ENCODE data around the gene ADAM12. TPM values are rescaled to one million over a fixed set of nuclear protein-coding genes. Genes with fewer than 3 reads are reported as not detected.

ADAM12 gene
- total RNA-seq, 1 donor from 2014 or later, result 8.0 TPM

DNA sequence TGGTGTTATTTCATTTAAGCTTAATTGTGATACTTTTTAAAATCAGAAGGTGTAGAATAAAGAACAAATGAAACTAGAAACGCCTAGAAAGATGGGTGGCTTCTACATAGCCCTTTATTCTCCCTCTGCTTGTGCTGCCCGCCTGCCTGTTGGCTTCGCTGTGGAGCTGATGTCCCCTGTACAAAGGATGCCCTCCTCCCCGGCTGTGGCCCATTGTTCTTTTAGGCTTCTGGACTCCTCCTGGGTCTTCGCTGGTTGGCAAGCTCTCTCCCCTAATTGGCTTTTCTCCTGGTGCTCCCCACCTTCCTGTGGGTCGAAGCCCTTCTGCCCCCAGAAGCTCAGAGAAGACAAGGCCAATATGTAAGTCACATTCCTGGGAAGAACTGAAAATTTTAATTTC is 393.7 kb downstream of the ADAM12 start:
- Mint-ChIP-seq H3K27ac (no peak overlapping the region), H3K4me3 (no peak overlapping the region), H3K9me3 (peaks cover 3% of the 10 kb centered on the region), H3K4me1 (peaks cover 6% of the 10 kb centered on the region), H3K36me3 (peaks cover 2% of the 10 kb centered on the region), H3K27me3 (ENCODE audit: insufficient read depth, low read depth) (peaks cover 2% of the 10 kb centered on the region)
- TF ChIP-seq EZH2 (IDR thresholded peaks at IDR 0.05) (no peak), EZH2phosphoT487 (IDR thresholded peaks at IDR 0.05) (no peak)
- TF ChIP-seq, protein P1, sequence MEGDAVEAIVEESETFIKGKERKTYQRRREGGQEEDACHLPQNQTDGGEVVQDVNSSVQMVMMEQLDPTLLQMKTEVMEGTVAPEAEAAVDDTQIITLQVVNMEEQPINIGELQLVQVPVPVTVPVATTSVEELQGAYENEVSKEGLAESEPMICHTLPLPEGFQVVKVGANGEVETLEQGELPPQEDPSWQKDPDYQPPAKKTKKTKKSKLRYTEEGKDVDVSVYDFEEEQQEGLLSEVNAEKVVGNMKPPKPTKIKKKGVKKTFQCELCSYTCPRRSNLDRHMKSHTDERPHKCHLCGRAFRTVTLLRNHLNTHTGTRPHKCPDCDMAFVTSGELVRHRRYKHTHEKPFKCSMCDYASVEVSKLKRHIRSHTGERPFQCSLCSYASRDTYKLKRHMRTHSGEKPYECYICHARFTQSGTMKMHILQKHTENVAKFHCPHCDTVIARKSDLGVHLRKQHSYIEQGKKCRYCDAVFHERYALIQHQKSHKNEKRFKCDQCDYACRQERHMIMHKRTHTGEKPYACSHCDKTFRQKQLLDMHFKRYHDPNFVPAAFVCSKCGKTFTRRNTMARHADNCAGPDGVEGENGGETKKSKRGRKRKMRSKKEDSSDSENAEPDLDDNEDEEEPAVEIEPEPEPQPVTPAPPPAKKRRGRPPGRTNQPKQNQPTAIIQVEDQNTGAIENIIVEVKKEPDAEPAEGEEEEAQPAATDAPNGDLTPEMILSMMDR (IDR thresholded peaks at IDR 0.05), result no peak
- Histone ChIP-seq H4K20me1 (ENCODE audit: low read depth) (no peaks in the 10 kb centered on the region), H3K4me1 (peaks cover 22% of the 10 kb centered on the region), H3K4me2 (no peak overlapping the region), H3F3A (ENCODE audit: low read depth) (peaks cover 12% of the 10 kb centered on the region), H3K79me2 (ENCODE audit: low read depth) (no peaks in the 10 kb centered on the region), H3K4me3 (no peak overlapping the region), H3K27ac (no peak overlapping the region), H3K36me3 (no peaks in the 10 kb centered on the region), H3K27me3 (no peaks in the 10 kb centered on the region), H3K9ac (no peak overlapping the region), H3K9me3 (ENCODE audit: low read depth) (no peaks in the 10 kb centered on the region), H2AFZ (replicated peaks) (no peak overlapping the region)
- DNase-seq (ENCODE audit: low spot score), result peak; percentile 52

DNA sequence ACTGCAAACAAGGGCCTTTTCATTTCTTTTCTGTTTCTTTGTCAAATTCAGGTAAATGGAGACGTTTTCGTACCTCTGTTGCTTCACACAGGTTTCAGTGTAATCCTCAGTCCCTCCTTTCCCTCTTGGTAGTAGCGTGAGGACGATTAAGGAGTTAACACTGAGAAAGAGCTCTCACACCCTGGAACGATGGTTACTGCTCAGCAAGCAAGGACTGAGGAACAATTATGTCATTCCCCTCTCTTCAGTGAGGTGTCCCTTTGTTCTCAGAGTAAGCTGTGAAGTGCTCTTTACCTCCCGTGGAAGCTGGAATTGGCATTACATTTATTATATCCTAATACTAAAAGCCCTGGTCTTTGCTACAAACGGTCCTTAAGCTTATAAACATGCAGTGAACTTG is 396.0 kb downstream of the ADAM12 start:
- no peaks in the 10 kb centered on the region for H3K79me2 ChIP-seq (ENCODE audit: low read depth)
- no peaks in the 10 kb centered on the region for H3K36me3 ChIP-seq
- H4K20me1 ChIP-seq (ENCODE audit: low read depth), result no peaks in the 10 kb centered on the region
- H2AFZ ChIP-seq (replicated peaks), result peak overlapping the region; percentile 93
- peaks cover 22% of the 10 kb centered on the region for H3K4me1 ChIP-seq
- H3F3A ChIP-seq (ENCODE audit: low read depth), result peaks cover 12% of the 10 kb centered on the region
- DNase-seq (ENCODE audit: low spot score), result peak; percentile 22
- H3K9me3 Mint-ChIP-seq, result peaks cover 3% of the 10 kb centered on the region
- peak overlapping the region; percentile 29 for H3K27ac ChIP-seq
- H3K27me3 ChIP-seq, result no peaks in the 10 kb centered on the region
- TF ChIP-seq EZH2 (IDR thresholded peaks at IDR 0.05) (no peak), EZH2phosphoT487 (IDR thresholded peaks at IDR 0.05) (no peak)
- TF ChIP-seq, protein P1 (IDR thresholded peaks at IDR 0.05), result no peak
- no peak overlapping the region for H3K27ac Mint-ChIP-seq
- H3K9me3 ChIP-seq (ENCODE audit: low read depth), result no peaks in the 10 kb centered on the region
- H3K4me3 ChIP-seq, result no peak overlapping the region
- H3K4me3 Mint-ChIP-seq, result no peak overlapping the region
- no peak overlapping the region for H3K9ac ChIP-seq
- peaks cover 2% of the 10 kb centered on the region for H3K27me3 Mint-ChIP-seq (ENCODE audit: insufficient read depth, low read depth)
- H3K4me1 Mint-ChIP-seq, result peaks cover 6% of the 10 kb centered on the region
- H3K4me2 ChIP-seq, result peak overlapping the region; percentile 33
- H3K36me3 Mint-ChIP-seq, result peaks cover 2% of the 10 kb centered on the region

DNA sequence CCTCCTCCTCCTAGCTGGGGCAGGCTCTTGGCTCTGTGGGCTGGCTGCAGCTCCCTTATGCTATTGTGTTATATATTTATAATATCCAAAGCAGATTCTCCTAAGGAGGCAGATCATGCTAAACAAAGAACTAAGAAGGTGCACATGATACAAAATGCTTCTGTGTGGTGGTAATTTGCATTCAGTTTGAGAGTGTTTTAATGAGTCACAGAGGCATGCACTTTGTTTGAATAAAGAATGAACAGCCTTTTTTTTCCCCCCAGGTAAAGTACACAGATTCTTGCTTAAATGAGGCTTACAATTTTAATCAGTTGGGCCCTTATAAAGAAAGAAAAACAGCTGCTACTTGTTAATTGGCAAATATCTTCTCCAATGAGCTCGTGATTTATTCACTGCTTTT is 396.9 kb downstream of the ADAM12 start:
- TF ChIP-seq, protein P1 (IDR thresholded peaks at IDR 0.05), result no peak
- no peak for TF ChIP-seq EZH2 (IDR thresholded peaks at IDR 0.05)
- no peak for TF ChIP-seq EZH2phosphoT487 (IDR thresholded peaks at IDR 0.05)
- Histone ChIP-seq H3K27me3 (no peaks in the 10 kb centered on the region), H3K27ac (no peak overlapping the region), H2AFZ (replicated peaks) (no peak overlapping the region), H3K79me2 (ENCODE audit: low read depth) (no peaks in the 10 kb centered on the region), H3K9me3 (ENCODE audit: low read depth) (no peaks in the 10 kb centered on the region), H3K4me2 (peak overlapping the region; percentile 33), H3K4me3 (no peak overlapping the region), H4K20me1 (ENCODE audit: low read depth) (no peaks in the 10 kb centered on the region), H3K9ac (no peak overlapping the region), H3F3A (ENCODE audit: low read depth) (peaks cover 12% of the 10 kb centered on the region), H3K36me3 (no peaks in the 10 kb centered on the region), H3K4me1 (peaks cover 22% of the 10 kb centered on the region)
- H3K27ac Mint-ChIP-seq, result no peak overlapping the region
- H3K27me3 Mint-ChIP-seq (ENCODE audit: insufficient read depth, low read depth), result peaks cover 2% of the 10 kb centered on the region
- peaks cover 2% of the 10 kb centered on the region for H3K36me3 Mint-ChIP-seq
- peaks cover 3% of the 10 kb centered on the region for H3K9me3 Mint-ChIP-seq
- no peak overlapping the region for H3K4me3 Mint-ChIP-seq
- peaks cover 6% of the 10 kb centered on the region for H3K4me1 Mint-ChIP-seq
- no peak for DNase-seq (ENCODE audit: low spot score)
